Activated T-helper 2 cell treated with anti-CD3 and anti-CD28 coated beads, Interferon-gamma antibody, Interleukin-2, Interleukin-4, amounts not matched to agents 10 μg/mL and 5 μg/mL and 100 μg/mL, durations not matched to agents 14 hours and 24 hours and 36 hours (primary cell): ENCODE results near the gene CASP10. TPM values are rescaled to one million over a fixed set of nuclear protein-coding genes. Genes with fewer than 3 reads are reported as not detected.
A peak's percentile ranks its signal among the peaks of the same experiment; 100 is the strongest.

Experiments
- DNase-seq: peaks from one replicate; pipeline ENCODE4 v3.0.0; 2021; ENCODE audit warnings: low spot score
- H3K27ac Mint-ChIP-seq: one replicate; pipeline ENCODE4 v1.8.0; 2021; ENCODE audit warnings: mixed read lengths
- H3K27me3 Mint-ChIP-seq: one replicate; pipeline ENCODE4 v1.8.0; 2021; ENCODE audit warnings: low read depth, mixed read lengths
- H3K36me3 Mint-ChIP-seq: one replicate; pipeline ENCODE4 v1.8.0; 2021; ENCODE audit warnings: low read depth, mixed read lengths
- H3K4me1 Mint-ChIP-seq: one replicate; pipeline ENCODE4 v1.8.0; 2021; ENCODE audit warnings: low read depth, mixed read lengths
- H3K4me3 Mint-ChIP-seq: one replicate; pipeline ENCODE4 v1.8.0; 2021; ENCODE audit warnings: low read depth, mild to moderate bottlenecking, moderate library complexity, mixed read lengths
- H3K9me3 Mint-ChIP-seq: one replicate; pipeline ENCODE4 v1.8.0; 2021; ENCODE audit warnings: mixed read lengths
- intact Hi-C: fragments of 100-400 bp; cut with micrococcal nuclease; formaldehyde crosslinking; loops from one replicate; pipeline ENCODE4 v1.15.1; 2023
- total RNA-seq: library from RNA; stranded (reverse); gene quantifications from 2 replicates; pipeline ENCODE4 v1.2.3, GENCODE V29; 2022

The CASP10 gene
- total RNA-seq, 1 donor from 2014 or later = 14.3 TPM

DNA sequence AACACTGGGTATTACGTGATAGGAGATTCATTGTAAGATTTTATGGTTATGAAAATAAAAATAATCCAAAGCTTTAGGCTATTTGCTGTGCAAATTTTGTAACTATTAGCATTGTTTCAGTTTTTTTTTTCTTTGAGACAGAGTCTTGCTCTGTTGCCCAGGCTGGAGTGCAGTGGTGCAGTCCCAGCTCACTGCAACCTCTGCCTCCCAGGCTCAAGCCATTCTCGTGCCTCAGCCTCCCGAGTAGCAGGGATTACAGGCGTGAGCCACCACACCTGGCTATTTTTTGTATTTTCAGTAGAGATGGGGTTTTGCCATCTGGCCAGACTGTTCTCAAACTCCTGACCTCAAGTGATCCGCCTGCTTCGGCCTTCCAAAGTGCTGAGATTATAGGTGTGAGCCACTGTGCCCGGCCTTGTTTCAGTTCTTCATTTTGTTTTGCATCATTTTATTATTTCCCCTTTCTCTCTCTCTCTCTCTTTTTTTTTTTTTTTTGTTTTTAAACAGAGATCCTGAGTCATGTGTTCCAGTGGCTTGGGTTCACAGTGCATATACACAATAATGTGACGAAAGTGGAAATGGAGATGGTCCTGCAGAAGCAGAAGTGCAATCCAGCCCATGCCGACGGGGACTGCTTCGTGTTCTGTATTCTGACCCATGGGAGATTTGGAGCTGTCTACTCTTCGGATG is 25.8 kb downstream of the CASP10 start:
- H3K36me3 Mint-ChIP-seq = peaks cover 46% of the 10 kb centered on the region
- H3K4me3 Mint-ChIP-seq = no peak overlapping the region
- H3K27me3 Mint-ChIP-seq = no peaks in the 10 kb centered on the region
- no peak overlapping the region for H3K27ac Mint-ChIP-seq
- DNase-seq = no peak
- intact Hi-C loops = no loop called here
- no peaks in the 10 kb centered on the region for H3K9me3 Mint-ChIP-seq
- H3K4me1 Mint-ChIP-seq = peaks cover 16% of the 10 kb centered on the region

- Mint-ChIP-seq H3K27me3 (no peaks in the 10 kb centered on the region), H3K36me3 (peaks cover 53% of the 10 kb centered on the region), H3K9me3 (no peaks in the 10 kb centered on the region), H3K4me1 (peaks cover 26% of the 10 kb centered on the region), H3K27ac (no peak overlapping the region), H3K4me3 (no peak overlapping the region)
- intact Hi-C loops = no loop called here
- no peak for DNase-seq
Observed at GRCh38 chr2:201215963-201216362, 33.0 kb downstream of the CASP10 start.

- intact Hi-C loops = no loop called here
- Mint-ChIP-seq H3K36me3 (peaks cover 47% of the 10 kb centered on the region), H3K27ac (no peak overlapping the region), H3K4me1 (peaks cover 19% of the 10 kb centered on the region), H3K27me3 (no peaks in the 10 kb centered on the region), H3K4me3 (no peak overlapping the region), H3K9me3 (no peaks in the 10 kb centered on the region)
- DNase-seq = no peak
Observed at GRCh38 chr2:201216918-201217317, 34.0 kb downstream of the CASP10 start.

GRCh38 chr2:201218780-201219179 is 35.8 kb downstream of the CASP10 start:
- no peak for DNase-seq
- intact Hi-C loops = no loop called here
- peaks cover 51% of the 10 kb centered on the region for H3K36me3 Mint-ChIP-seq
- no peaks in the 10 kb centered on the region for H3K27me3 Mint-ChIP-seq
- peaks cover 29% of the 10 kb centered on the region for H3K4me1 Mint-ChIP-seq
- no peaks in the 10 kb centered on the region for H3K9me3 Mint-ChIP-seq
- H3K27ac Mint-ChIP-seq = no peak overlapping the region
- H3K4me3 Mint-ChIP-seq = no peak overlapping the region

DNA sequence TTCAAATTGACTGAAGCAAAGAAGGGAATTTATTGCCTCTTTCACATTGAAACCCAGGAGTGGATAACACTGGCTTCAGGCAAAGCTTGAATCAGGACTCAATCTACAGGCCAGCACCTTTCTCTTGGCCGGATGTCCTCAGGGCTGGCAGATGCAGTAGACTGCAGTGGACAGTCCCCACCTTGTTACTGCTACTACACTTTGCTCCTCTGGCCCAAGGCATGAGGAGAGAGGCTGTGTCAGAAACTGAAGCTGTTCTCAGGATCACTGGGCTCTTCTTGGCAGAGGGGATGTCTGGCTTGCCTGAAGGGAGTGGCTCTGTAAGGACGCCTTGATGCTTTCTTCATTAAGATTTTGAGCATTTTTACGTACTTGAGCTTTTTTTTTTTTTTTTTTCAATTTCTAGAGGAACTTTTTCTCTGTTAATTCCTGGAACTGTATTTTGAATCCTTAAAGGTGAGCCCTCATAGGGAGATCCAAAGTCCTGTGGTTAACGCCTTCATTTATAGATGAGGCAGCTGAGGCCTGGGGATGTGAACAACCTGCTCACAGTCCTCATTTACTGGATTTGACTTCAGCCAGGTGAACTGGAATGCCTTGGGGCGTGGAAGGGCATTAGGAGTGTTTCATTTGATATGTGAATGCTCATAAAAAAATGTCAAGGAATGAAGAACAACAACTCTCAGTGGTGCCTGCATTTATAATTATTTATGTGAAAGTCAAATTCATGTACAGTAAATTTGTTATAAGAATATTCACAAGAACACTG is 36.6 kb downstream of the CASP10 start:
- intact Hi-C loops = no loop called here
- no peak overlapping the region for H3K27ac Mint-ChIP-seq
- H3K4me1 Mint-ChIP-seq = peaks cover 31% of the 10 kb centered on the region

GRCh38 chr2:201220102-201220570 is 37.2 kb downstream of the CASP10 start:
- H3K36me3 Mint-ChIP-seq = peaks cover 48% of the 10 kb centered on the region
- H3K27ac Mint-ChIP-seq = no peak overlapping the region
- intact Hi-C loops = no loop called here
- DNase-seq = no peak
- peaks cover 34% of the 10 kb centered on the region for H3K4me1 Mint-ChIP-seq
- no peaks in the 10 kb centered on the region for H3K9me3 Mint-ChIP-seq
- no peaks in the 10 kb centered on the region for H3K27me3 Mint-ChIP-seq
- H3K4me3 Mint-ChIP-seq = no peak overlapping the region

More for the DNA sequence above, 36.6 kb downstream of the CASP10 start:
- Mint-ChIP-seq H3K27me3 (no peaks in the 10 kb centered on the region), H3K4me3 (no peak overlapping the region), H3K9me3 (no peaks in the 10 kb centered on the region), H3K36me3 (peaks cover 51% of the 10 kb centered on the region)
- DNase-seq = no peak

DNA sequence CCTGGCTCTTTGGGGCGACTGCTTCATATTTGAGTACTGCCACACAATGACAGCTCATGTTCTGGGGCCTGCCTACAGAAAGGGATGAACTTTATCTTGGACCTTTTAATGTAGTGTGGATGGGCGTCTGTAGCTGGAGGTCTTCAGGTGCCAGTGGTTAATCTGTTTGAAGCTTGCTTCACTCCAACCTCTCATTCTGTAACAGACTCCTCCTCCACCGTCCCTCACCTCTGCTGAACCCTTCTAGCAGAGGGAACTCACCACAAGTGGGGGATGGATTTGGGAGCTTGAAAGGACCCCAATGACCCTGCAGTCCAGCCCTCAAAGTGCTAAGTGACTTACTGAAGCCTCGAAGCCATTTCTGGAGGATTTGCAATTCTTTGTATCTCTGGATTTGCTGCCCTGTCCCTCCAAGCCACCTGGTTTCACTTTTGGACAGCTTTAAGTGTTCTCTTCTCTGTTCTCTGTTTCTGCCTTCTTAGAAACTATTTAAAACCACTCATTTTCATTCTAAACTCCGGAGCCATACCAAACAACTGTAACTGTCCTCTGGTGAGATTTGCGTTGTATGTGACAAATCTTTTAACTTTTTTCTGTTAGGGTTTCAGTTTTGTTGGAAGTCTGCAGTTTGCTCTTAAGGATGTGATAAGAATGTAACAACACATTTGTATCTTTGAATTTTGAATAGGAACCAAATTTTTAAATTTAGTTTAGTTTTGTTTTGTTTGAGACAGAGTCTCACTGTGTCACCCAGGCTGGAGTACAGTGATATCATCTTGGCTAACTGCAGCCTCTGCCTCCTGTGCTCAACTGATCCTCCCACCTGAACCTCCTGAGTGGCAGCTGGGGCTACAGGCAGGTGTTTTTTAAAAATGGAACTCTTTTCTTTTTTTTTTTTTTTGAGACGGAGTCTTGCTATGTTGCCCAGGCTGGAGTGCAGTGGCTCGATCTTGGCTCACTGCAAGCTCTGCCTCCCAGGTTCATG is 40.4 kb downstream of the CASP10 start:
- H3K4me1 Mint-ChIP-seq = peaks cover 26% of the 10 kb centered on the region
- DNase-seq = no peak
- H3K4me3 Mint-ChIP-seq = no peak overlapping the region
- intact Hi-C loops = no loop called here
- H3K27me3 Mint-ChIP-seq = no peaks in the 10 kb centered on the region
- peaks cover 32% of the 10 kb centered on the region for H3K36me3 Mint-ChIP-seq
- H3K27ac Mint-ChIP-seq = peak overlapping the region; percentile 46
- H3K9me3 Mint-ChIP-seq = no peaks in the 10 kb centered on the region

DNA sequence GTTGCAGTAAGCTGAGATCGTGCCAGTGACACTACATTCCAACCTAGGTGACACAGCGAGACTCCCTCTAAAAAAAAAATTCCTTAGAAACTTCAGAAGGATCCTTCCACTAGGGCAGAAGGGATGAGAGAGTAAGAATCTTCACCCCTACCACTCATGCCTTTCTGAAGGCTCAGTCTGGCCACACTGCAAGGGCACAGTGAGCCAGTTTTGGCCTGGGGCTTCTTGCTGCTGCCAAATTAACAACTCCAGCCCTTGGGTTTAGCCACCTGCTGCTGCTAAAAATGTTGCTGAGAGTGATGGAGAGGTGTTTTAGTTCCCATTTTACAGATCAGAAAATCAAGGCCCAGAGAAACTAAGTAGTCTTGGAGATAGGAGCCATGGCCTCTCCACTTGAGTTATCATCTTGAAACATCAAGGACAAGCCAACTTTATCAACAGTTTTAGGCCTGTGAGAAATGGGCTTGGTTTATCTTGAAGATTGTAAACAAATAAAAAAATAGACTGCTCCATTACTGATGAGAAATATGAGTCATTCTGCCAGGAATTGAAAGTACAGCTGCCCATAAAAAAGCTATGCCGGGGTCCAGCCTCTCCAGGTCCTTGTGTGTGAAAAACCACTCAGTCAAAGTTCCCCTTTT is 45.5 kb downstream of the CASP10 start:
- Mint-ChIP-seq H3K9me3 (no peaks in the 10 kb centered on the region), H3K27me3 (no peaks in the 10 kb centered on the region), H3K36me3 (peaks cover 4% of the 10 kb centered on the region), H3K4me1 (peaks cover 41% of the 10 kb centered on the region), H3K4me3 (no peak overlapping the region), H3K27ac (peak overlapping the region; percentile 73)
- DNase-seq = no peak
- intact Hi-C loops = no loop called here

DNA sequence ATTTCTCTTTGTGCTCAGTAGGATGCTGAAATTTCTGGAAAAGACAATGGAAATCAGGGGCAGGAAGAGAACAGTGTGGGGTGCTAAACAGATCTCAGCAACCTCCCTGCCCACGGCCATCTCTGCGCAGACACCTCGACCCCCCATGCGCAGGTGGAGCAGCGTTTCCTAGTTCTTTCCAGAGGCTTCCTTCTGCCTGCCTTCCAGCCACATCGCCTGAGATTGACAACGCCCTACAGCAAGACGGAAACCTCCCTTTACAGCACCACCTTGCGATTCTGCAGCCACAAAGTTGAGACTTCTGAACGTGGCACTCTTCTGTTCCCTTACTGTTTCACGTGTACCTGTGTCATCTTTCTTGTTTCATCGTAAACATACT is 46.0 kb downstream of the CASP10 start:
- Mint-ChIP-seq H3K4me3 (no peak overlapping the region), H3K9me3 (no peaks in the 10 kb centered on the region), H3K4me1 (peaks cover 37% of the 10 kb centered on the region), H3K27me3 (no peaks in the 10 kb centered on the region), H3K36me3 (peaks cover 3% of the 10 kb centered on the region), H3K27ac (peak overlapping the region; percentile 73)
- DNase-seq = no peak
- intact Hi-C loops = no loop called here

DNA sequence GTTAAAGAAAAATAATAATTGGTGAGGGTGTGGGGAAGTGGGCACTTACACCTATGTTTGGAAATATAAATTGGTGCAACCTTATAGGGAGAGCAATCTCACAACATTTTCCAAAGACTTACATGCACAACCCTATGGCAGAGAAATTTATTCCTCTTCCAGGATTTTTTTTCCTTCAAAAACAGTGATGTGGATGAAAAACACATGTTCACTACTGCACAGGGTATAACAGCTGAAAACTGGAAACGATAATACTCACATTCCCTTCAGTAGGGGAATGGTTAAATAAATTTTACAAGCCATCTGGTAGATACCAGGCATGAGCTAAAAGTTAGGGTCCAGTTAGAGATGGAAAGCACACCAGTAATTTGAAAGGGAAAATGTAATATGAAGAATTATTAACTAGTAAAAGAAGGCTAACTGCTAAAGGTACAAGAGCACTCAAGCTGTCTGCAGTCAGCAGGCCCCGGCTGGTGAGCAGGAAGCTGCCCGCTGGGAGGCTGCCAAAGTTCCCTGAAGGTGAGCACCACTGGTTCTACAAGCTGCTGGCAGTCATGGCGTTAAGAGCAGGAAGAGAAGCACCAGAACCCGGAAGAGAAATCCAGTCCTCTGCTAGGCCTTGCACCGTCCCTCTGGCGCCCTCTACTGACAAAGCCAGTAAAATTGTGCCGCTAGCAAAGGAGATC is 49.0 kb downstream of the CASP10 start:
- H3K27me3 Mint-ChIP-seq = no peaks in the 10 kb centered on the region
- peak; percentile 88 for DNase-seq
- H3K4me1 Mint-ChIP-seq = peaks cover 43% of the 10 kb centered on the region
- H3K4me3 Mint-ChIP-seq = peak overlapping the region; percentile 54
- no peaks in the 10 kb centered on the region for H3K9me3 Mint-ChIP-seq
- H3K27ac Mint-ChIP-seq = peak overlapping the region; percentile 88
- intact Hi-C loops = loop anchor here (1.0 to 10.0 kb wide), 11 partner anchors 20 to 943 kb away; partner anchors contain the start of genes CASP10, HYCC2, STRADB and TMEM237
- H3K36me3 Mint-ChIP-seq = peaks cover 15% of the 10 kb centered on the region

GRCh38 chr2:201232467-201232815 is 49.5 kb downstream of the CASP10 start:
- H3K27ac Mint-ChIP-seq = peak overlapping the region; percentile 88
- H3K27me3 Mint-ChIP-seq = no peaks in the 10 kb centered on the region
- peaks cover 43% of the 10 kb centered on the region for H3K4me1 Mint-ChIP-seq
- H3K36me3 Mint-ChIP-seq = peaks cover 21% of the 10 kb centered on the region
- intact Hi-C loops = loop anchor here (1.0 to 10.0 kb wide), 11 partner anchors 20 to 942 kb away; partner anchors contain the start of genes CASP10, HYCC2, STRADB and TMEM237
- H3K9me3 Mint-ChIP-seq = no peaks in the 10 kb centered on the region
- H3K4me3 Mint-ChIP-seq = peak overlapping the region; percentile 54
- DNase-seq = no peak
